GM19351 (cell line): ENCODE data around the gene MAGEC1.
"Not testable (repeated sequence)": the region's sequence is repeated elsewhere in the genome, so short reads cannot be mapped to it uniquely, and the experiment has no call there.

Experiments
- ATAC-seq: cut with Tn5 transposase; IDR thresholded peaks from one replicate; pipeline ENCODE4 v1.9.1; 2021; ENCODE audit warnings: mild to moderate bottlenecking, moderate library complexity; ENCODE audit not compliant: unreplicated experiment

MAGEC1 gene

GRCh38 chrX:141903400-141904155 is at the start of gene MAGEC1:
TSS of gene MAGEC1 (plus strand) at chrX:141903894. CDS start at chrX:141905073, 1,179 bp downstream.
- no peak for ATAC-seq

- ATAC-seq, result no peak
Measured at GRCh38 chrX:141857479-141857878, 46.2 kb upstream of the MAGEC1 start.

GRCh38 chrX:141879616-141880015 is 24.1 kb upstream of the MAGEC1 start:
- no peak for ATAC-seq

- ATAC-seq, result not testable (repeated sequence)
Measured at GRCh38 chrX:141888811-141889210, 14.9 kb upstream of the MAGEC1 start.

- no peak for ATAC-seq
Measured at GRCh38 chrX:141894733-141895132, 9.0 kb upstream of the MAGEC1 start.

GRCh38 chrX:141897690-141898089 is 6.0 kb upstream of the MAGEC1 start:
- no peak for ATAC-seq

GRCh38 chrX:141902366-141902765 is 1.3 kb upstream of the MAGEC1 start:
- no peak for ATAC-seq

- no peak for ATAC-seq
Measured at GRCh38 chrX:141904262-141904661, 568 bp downstream of the MAGEC1 start.

- no peak for ATAC-seq
Measured at GRCh38 chrX:141917801-141918200, 14.1 kb downstream of the MAGEC1 start.

GRCh38 chrX:141924293-141924692 is 20.6 kb downstream of the MAGEC1 start:
- ATAC-seq, result no peak

- ATAC-seq, result no peak
Measured at GRCh38 chrX:141928432-141928831, 24.7 kb downstream of the MAGEC1 start.

GRCh38 chrX:141934059-141934641 is 30.5 kb downstream of the MAGEC1 start:
- no peak for ATAC-seq

- ATAC-seq, result no peak
Measured at GRCh38 chrX:141935645-141936044, 32.0 kb downstream of the MAGEC1 start.

GRCh38 chrX:141936080-141936479 is 32.4 kb downstream of the MAGEC1 start:
- ATAC-seq, result no peak

- no peak for ATAC-seq
Measured at GRCh38 chrX:141941234-141941633, 37.5 kb downstream of the MAGEC1 start.

- no peak for ATAC-seq
Measured at GRCh38 chrX:141945426-141945825, 41.7 kb downstream of the MAGEC1 start.

- no peak for ATAC-seq
Measured at GRCh38 chrX:141947350-141947749, 43.7 kb downstream of the MAGEC1 start.

- no peak for ATAC-seq
Measured at GRCh38 chrX:141952603-141953002, 48.9 kb downstream of the MAGEC1 start.

- no peak for ATAC-seq
Measured at GRCh38 chrX:141958675-141959074, 55.0 kb downstream of the MAGEC1 start.
